Karpas-422 (cell line): ENCODE results near the gene CERS3. TPM values are rescaled to one million over a fixed set of nuclear protein-coding genes. Genes with fewer than 3 reads are reported as not detected.

Experiments
- DNase-seq: peaks from one replicate; pipeline ENCODE4 v3.0.0-alpha.2; 2015
- H2AFZ ChIP-seq: fragments of 200-600 bp; sonication (generic); 2 replicates; pipeline ENCODE4 v1.6.1; 2014; ENCODE audit warnings: antibody characterized with exemption, low read length, mixed read lengths
- H3K27ac ChIP-seq: fragments of 200-600 bp; sonication (generic); 2 replicates; pipeline ENCODE4 v1.5.1; 2014; ENCODE audit warnings: mild to moderate bottlenecking, low read length, moderate library complexity
- H3K27me3 ChIP-seq: fragments of 200-600 bp; sonication (generic); 2 replicates; pipeline ENCODE4 v1.6.1; 2014; ENCODE audit warnings: low read length, mixed read lengths
- H3K36me3 ChIP-seq: fragments of 200-600 bp; sonication (generic); 2 replicates; pipeline ENCODE4 v1.6.1; 2014; ENCODE audit warnings: low read length, mixed read lengths; ENCODE audit not compliant: insufficient read depth
- H3K4me1 ChIP-seq: fragments of 200-600 bp; sonication (generic); 2 replicates; pipeline ENCODE4 v1.6.1; 2014; ENCODE audit warnings: mild to moderate bottlenecking, low read length, mixed read lengths
- H3K4me2 ChIP-seq: fragments of 200-600 bp; sonication (generic); 2 replicates; pipeline ENCODE4 v1.6.1; 2014; ENCODE audit warnings: low read length, low read depth, mild to moderate bottlenecking; ENCODE audit not compliant: poor library complexity, severe bottlenecking
- H3K4me3 ChIP-seq: fragments of 200-600 bp; sonication (generic); 2 replicates; pipeline ENCODE4 v1.5.1; 2014; ENCODE audit warnings: mild to moderate bottlenecking, antibody characterized with exemption, low read length, mixed read lengths
- H3K79me2 ChIP-seq: fragments of 200-600 bp; sonication (generic); 2 replicates; pipeline ENCODE4 v1.6.1; 2014; ENCODE audit warnings: mild to moderate bottlenecking, low read length, mixed read lengths
- H3K9ac ChIP-seq: fragments of 200-600 bp; sonication (generic); 2 replicates; pipeline ENCODE4 v1.6.0; 2014; ENCODE audit warnings: low read length
- H3K9me2 ChIP-seq: fragments of 200-600 bp; sonication (generic), shearing (Covaris generic); replicated peaks from 2 replicates; pipeline ENCODE4 v1.6.0; 2014; ENCODE audit warnings: mild to moderate bottlenecking, low read length, moderate library complexity; ENCODE audit not compliant: insufficient read depth
- H3K9me3 ChIP-seq: fragments of 300-700, 200-600 bp; sonication (generic); 2 replicates; pipeline ENCODE4 v1.6.1; 2014; ENCODE audit warnings: low read length, mixed read lengths
- H4K20me1 ChIP-seq: fragments of 200-600 bp; sonication (generic); 2 replicates; pipeline ENCODE4 v1.6.1; 2014; ENCODE audit warnings: mild to moderate bottlenecking, antibody characterized with exemption, low read length, low read depth; ENCODE audit not compliant: insufficient read depth
- small RNA-seq: library from RNA; depleted of rRNA; stranded (forward); fragments of <200 nt; gene quantifications from one replicate; pipeline ENCODE3, GENCODE V24; 2014
- total RNA-seq: library from RNA; depleted of rRNA; stranded (reverse); fragments of >200 nt; shearing (Covaris generic); gene quantifications from 2 replicates; pipeline ENCODE4 v1.2.3, GENCODE V29; 2014; ENCODE audit warnings: low replicate concordance; rRNA removed

The CERS3 gene
- total RNA-seq, 1 experiment from 2014 or later = 0.15 TPM

GRCh38 chr15:100350434-100351226 is 178.1 kb downstream of the CERS3 start:
- H3K36me3 ChIP-seq = no peaks in the 10 kb centered on the region
- H3K9ac ChIP-seq = no peak overlapping the region; the same call in 1 of the 2 replicates
- no peaks in the 10 kb centered on the region for H3K79me2 ChIP-seq
- H3K27ac ChIP-seq = no peak overlapping the region
- no peak overlapping the region for H3K4me3 ChIP-seq
- H3K4me1 ChIP-seq = peaks cover 3% of the 10 kb centered on the region; the same call in 1 of the 2 replicates
- H4K20me1 ChIP-seq = no peaks in the 10 kb centered on the region
- H3K4me2 ChIP-seq = no peak overlapping the region
- H3K27me3 ChIP-seq = no peaks in the 10 kb centered on the region
- no peak overlapping the region; the same call in 1 of the 2 replicates for H2AFZ ChIP-seq
- DNase-seq = no peak
- no peaks in the 10 kb centered on the region for H3K9me2 ChIP-seq
- H3K9me3 ChIP-seq = no peaks in the 10 kb centered on the region

Small RNA genes within 50 kb of the gene (small RNA-seq; reads per million reads assigned to genes)
- not detected for gene RNU6-181P
- not detected for gene RNU6-322P

Other genes starting within 250 kb of the CERS3 start
- not detected in 2 replicates for gene ADAMTS17, start 187.0 kb downstream of the CERS3 start, total RNA-seq
- gene LINS1, start 73.2 kb upstream of the CERS3 start, total RNA-seq = 8.2 and 31.7 TPM in 2 replicates
- 10.4 and 23.9 TPM in 2 replicates for gene ASB7, start 73.6 kb upstream of the CERS3 start, total RNA-seq